ENCODE measurements around the gene PMVK. TPM values are rescaled to one million over a fixed set of nuclear protein-coding genes. Genes with fewer than 3 reads are reported as not detected.

The PMVK gene
- total RNA-seq, 1 experiment from 2014 or later, result 26.3 TPM

DNA sequence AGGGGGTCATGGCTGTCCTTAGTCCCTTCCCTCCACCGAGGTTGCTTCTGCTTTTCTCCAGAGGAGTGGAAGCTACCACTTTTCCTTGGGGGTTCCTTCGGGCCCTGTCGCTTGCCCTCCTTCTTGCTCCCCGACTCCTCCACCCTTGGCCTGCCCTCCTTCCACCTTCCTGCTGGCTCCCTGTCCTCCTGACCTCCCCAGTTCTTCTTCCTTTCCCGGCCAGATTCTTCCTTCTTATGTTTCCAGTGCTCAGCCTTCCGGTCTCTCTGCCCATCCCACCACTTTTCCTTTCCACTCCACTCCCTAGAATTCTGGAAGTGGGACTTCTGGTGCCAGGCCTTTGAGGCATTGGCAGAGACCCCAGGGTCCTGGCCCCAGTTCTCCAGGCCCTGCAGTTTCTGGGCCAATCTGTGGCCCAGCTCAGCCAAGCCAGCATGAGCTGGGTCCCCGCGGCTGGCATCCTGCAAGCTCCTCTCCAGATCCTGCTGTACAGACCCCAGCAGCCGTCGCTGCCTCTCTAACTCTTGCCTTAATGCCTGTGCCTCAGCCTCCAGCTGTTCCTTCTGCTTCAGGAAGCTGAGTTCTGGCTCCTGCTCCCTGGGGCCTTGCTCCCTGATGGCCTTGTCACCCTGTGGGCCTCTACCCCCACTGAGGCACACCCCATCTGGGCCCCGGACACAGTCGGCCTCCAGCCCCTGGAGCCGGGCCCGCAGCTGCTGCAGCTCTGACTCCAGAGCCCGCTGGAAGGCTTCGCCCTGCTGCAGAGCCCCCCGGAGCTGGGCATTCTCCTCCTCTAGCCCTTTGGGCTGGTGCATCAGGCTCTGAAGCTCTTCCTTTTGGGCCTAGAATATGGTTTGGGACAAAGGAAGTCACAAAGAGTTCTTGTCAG is 9.7 kb upstream of the PMVK start:
- H4K20me1 ChIP-seq (ENCODE audit: control insufficient read depth, insufficient read depth, insufficient read length), result no peaks in the 10 kb centered on the region
- Mint-ChIP-seq H3K27ac (0 out of 7 replicates have a peak overlapping the region, but pooled peaks of 1 of the 3 experiments have one; percentile 36), H3K27me3 (ENCODE audit: low read depth) (no peaks in the 10 kb centered on the region), H3K4me1 (peaks cover 9% of the 10 kb centered on the region in 2 experiments), H3K4me3 (no peak overlapping the region; a peak in 1 of 5 replicates), H3K9me3 (no peaks in the 10 kb centered on the region), H3K36me3 (ENCODE audit: insufficient read depth in 1 of 3, low read depth in 3 of 3) (peaks cover 0 to 15% (median 10%) of the 10 kb centered on the region in 3 experiments; a peak in 6 of 7 replicates)
- no peak overlapping the region for H3K56ac ChIP-seq (ENCODE audit: insufficient read length, low read depth, low read length)
- H4K8ac ChIP-seq (replicated peaks; ENCODE audit: insufficient read length, low read depth, low read length), result no peak overlapping the region
- H3K9ac ChIP-seq (ENCODE audit: extremely low read depth, insufficient read length, low read length), result no peak overlapping the region
- H2AK5ac ChIP-seq (ENCODE audit: insufficient read length, low read length), result no peak overlapping the region
- no peaks in the 10 kb centered on the region for H3K23me2 ChIP-seq (ENCODE audit: insufficient read length, low read depth, low read length, poor library complexity, severe bottlenecking)
- H2AFZ ChIP-seq (ENCODE audit: low read length), result no peak overlapping the region
- WGBS (ENCODE audit: extremely low coverage, insufficient read length, low lambda C conversion rate), result no CpG with 5 or more reads among the region's 17 CpGs
- no peak overlapping the region for H2BK120ac ChIP-seq (ENCODE audit: low read depth, low read length, poor library complexity, severe bottlenecking)
- no peak for DNase-seq
- no peaks in the 10 kb centered on the region for H3K79me1 ChIP-seq (ENCODE audit: insufficient read depth, low read depth, low read length, poor library complexity, severe bottlenecking)
- H3K4me1 ChIP-seq (ENCODE audit: insufficient read depth, low read length), result peaks cover 3% of the 10 kb centered on the region; the same call in 1 of the 2 replicates
- no peak overlapping the region for H3K4ac ChIP-seq (ENCODE audit: low read depth, low read length)
- TF ChIP-seq, protein P1, sequence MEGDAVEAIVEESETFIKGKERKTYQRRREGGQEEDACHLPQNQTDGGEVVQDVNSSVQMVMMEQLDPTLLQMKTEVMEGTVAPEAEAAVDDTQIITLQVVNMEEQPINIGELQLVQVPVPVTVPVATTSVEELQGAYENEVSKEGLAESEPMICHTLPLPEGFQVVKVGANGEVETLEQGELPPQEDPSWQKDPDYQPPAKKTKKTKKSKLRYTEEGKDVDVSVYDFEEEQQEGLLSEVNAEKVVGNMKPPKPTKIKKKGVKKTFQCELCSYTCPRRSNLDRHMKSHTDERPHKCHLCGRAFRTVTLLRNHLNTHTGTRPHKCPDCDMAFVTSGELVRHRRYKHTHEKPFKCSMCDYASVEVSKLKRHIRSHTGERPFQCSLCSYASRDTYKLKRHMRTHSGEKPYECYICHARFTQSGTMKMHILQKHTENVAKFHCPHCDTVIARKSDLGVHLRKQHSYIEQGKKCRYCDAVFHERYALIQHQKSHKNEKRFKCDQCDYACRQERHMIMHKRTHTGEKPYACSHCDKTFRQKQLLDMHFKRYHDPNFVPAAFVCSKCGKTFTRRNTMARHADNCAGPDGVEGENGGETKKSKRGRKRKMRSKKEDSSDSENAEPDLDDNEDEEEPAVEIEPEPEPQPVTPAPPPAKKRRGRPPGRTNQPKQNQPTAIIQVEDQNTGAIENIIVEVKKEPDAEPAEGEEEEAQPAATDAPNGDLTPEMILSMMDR (conservative IDR thresholded peaks at IDR 0.05), result no peak
- no peak overlapping the region for H3K4me2 ChIP-seq (ENCODE audit: insufficient read depth, insufficient read length, low read length)
- H2BK15ac ChIP-seq (ENCODE audit: low read depth, low read length), result no peak overlapping the region
- H2BK20ac ChIP-seq (ENCODE audit: low read depth, low read length, poor library complexity, severe bottlenecking), result no peak overlapping the region
- H4K91ac ChIP-seq (ENCODE audit: insufficient read length, low read depth, low read length), result no peak overlapping the region
- no peaks in the 10 kb centered on the region for H3K27me3 ChIP-seq (ENCODE audit: insufficient read depth, low read length)
- H3K14ac ChIP-seq (ENCODE audit: insufficient read depth, low read length), result no peak overlapping the region
- no peak overlapping the region for H3T11ph ChIP-seq (ENCODE audit: low read length)
- H2BK12ac ChIP-seq (ENCODE audit: insufficient read length, low read depth, low read length), result no peak overlapping the region
- H3K79me2 ChIP-seq (ENCODE audit: insufficient read depth, low read length), result no peaks in the 10 kb centered on the region
- H3K27ac ChIP-seq (ENCODE audit: insufficient read length, low read depth, low read length), result no peak overlapping the region
- H3K18ac ChIP-seq (ENCODE audit: insufficient read length, low read depth, low read length), result no peak overlapping the region
- no peaks in the 10 kb centered on the region for H3K9me3 ChIP-seq (ENCODE audit: control insufficient read depth, low read depth, low read length)
- H2BK5ac ChIP-seq (ENCODE audit: insufficient read length, low read length), result no peak overlapping the region
- H4K5ac ChIP-seq (ENCODE audit: insufficient read length, low read depth, low read length), result no peak overlapping the region
- no peak overlapping the region for H3K23ac ChIP-seq (ENCODE audit: insufficient read length, low read depth, low read length)

All from H9 (cell line).